DMS153 treated with DMSO at 0.1 percent for 48 hours (cell line): ENCODE measurements around the gene GADD45G.

Experiments used
- DNase-seq: peaks from one replicate; lab custom pipeline; 2025; ENCODE audit not compliant: unreplicated experiment; lab: John Stamatoyannopoulos, UW

GADD45G gene

GRCh38 chr9:89629081-89629976, 24.5 kb downstream of the GADD45G start:
- no peak for DNase-seq

GRCh38 chr9:89630508-89630907, 25.7 kb downstream of the GADD45G start:
- DNase-seq, result no peak

GRCh38 chr9:89631384-89631783, 26.6 kb downstream of the GADD45G start:
- no peak for DNase-seq

GRCh38 chr9:89632192-89632733, 27.5 kb downstream of the GADD45G start:
- DNase-seq, result no peak

GRCh38 chr9:89632736-89633135, 27.9 kb downstream of the GADD45G start:
- no peak for DNase-seq

GRCh38 chr9:89633404-89633803, 28.6 kb downstream of the GADD45G start:
- DNase-seq, result no peak

GRCh38 chr9:89633920-89634319, 29.1 kb downstream of the GADD45G start:
- no peak for DNase-seq

GRCh38 chr9:89634995-89635742, 30.4 kb downstream of the GADD45G start:
- peak; percentile 88 for DNase-seq

- DNase-seq, result no peak
Measured at GRCh38 chr9:89635816-89636215, 31.0 kb downstream of the GADD45G start.

GRCh38 chr9:89637787-89638186, 33.0 kb downstream of the GADD45G start:
- no peak for DNase-seq

GRCh38 chr9:89638359-89638758, 33.5 kb downstream of the GADD45G start:
- DNase-seq, result no peak

GRCh38 chr9:89638893-89639292, 34.1 kb downstream of the GADD45G start:
- DNase-seq, result no peak

- DNase-seq, result no peak
Measured at GRCh38 chr9:89639367-89639795, 34.6 kb downstream of the GADD45G start.

GRCh38 chr9:89639961-89640360, 35.1 kb downstream of the GADD45G start:
- DNase-seq, result no peak

- DNase-seq, result no peak
Measured at GRCh38 chr9:89640361-89640760, 35.5 kb downstream of the GADD45G start.

- DNase-seq, result no peak
Measured at GRCh38 chr9:89640801-89641200, 36.0 kb downstream of the GADD45G start.

- no peak for DNase-seq
Measured at GRCh38 chr9:89641980-89642379, 37.2 kb downstream of the GADD45G start.

GRCh38 chr9:89642789-89643188, 38.0 kb downstream of the GADD45G start:
- no peak for DNase-seq

- no peak for DNase-seq
Measured at GRCh38 chr9:89646189-89646939, 41.6 kb downstream of the GADD45G start.

GRCh38 chr9:89647366-89648128, 42.7 kb downstream of the GADD45G start:
- DNase-seq, result no peak
